NCI-H2029 treated with DMSO at 0.1 percent for 48 hours (cell line): ENCODE results near the gene RUNDC3A.
A peak's percentile ranks its signal among the peaks of the same experiment; 100 is the strongest.
"Not testable (repeated sequence)": the region's sequence is repeated elsewhere in the genome, so short reads cannot be mapped to it uniquely, and the experiment has no call there.

Experiments used
- DNase-seq: peaks from one replicate; lab custom pipeline; 2025; lab: John Stamatoyannopoulos, UW

Gene RUNDC3A

DNA sequence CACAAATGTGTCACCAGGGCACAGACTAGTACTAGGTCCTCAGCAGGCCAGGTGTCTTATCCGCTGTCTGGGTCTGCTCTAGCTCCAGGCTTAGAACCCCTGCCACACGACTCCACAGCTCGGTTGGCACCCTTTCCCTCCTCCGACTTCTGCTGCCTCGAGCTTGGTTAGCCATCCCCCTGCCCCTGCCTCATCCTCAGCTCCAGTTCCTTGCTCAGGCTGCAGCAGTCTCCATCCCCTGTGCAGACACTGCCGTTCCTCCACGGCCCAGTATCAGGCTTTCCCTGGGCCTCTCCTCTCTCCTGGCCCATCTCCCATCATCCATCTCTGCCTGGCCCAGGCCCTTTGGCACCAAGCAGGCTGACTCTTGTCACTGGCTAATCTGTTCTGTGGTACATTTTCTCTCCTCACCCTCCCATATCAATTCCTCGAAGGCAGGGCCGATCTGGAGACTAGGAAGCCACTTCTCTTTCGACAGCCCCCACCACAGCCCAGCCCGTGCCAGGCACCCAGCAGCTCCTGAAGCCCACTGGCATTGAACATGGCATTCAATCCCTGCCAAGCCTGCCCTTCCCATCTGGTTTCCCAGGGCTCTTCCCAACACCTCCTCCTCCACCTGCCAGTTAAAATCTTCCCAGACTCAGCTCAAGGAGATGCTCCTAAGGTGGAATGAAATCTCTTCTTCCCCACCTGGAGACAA, 35.3 kb downstream of the RUNDC3A start:
- DNase-seq: no peak

- peak; percentile 91 for DNase-seq
These were observed 36.6 kb downstream of the RUNDC3A start, which contains the start of gene GRN for GRCh38 chr17:44344939-44345453. Gene GRN (plus strand): TSS chr17:44345302. CDS start chr17:44349165, 3,863 bp downstream.

DNA sequence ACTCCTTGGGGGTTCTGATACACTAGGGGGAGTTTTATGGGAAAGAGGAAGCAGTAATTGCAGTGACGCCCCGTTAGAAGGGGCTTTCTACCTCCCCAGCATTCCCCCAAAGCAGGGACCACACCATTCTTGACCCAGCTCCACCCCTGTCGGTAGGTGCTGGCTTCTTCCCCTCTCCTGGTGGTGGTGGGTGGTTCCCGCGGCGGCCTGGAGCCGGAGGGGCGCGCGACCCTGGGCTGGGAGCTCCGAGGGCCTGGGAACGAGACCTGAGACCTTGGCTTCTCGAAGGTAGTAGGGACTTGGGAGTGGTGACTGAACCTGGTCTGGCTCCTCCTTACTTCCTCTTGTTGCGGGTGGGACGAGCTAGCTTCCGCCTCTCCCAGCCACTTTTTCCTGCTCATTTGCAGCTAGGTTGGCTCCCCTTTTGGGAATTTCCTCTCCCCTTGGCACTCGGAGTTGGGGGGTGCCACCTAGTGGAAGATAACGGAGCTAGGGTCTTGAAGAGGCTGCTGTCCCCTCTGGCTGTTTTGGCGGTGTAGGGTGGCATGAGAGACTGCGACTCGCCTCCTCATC, 37.1 kb downstream of the RUNDC3A start:
- DNase-seq: no peak

DNA sequence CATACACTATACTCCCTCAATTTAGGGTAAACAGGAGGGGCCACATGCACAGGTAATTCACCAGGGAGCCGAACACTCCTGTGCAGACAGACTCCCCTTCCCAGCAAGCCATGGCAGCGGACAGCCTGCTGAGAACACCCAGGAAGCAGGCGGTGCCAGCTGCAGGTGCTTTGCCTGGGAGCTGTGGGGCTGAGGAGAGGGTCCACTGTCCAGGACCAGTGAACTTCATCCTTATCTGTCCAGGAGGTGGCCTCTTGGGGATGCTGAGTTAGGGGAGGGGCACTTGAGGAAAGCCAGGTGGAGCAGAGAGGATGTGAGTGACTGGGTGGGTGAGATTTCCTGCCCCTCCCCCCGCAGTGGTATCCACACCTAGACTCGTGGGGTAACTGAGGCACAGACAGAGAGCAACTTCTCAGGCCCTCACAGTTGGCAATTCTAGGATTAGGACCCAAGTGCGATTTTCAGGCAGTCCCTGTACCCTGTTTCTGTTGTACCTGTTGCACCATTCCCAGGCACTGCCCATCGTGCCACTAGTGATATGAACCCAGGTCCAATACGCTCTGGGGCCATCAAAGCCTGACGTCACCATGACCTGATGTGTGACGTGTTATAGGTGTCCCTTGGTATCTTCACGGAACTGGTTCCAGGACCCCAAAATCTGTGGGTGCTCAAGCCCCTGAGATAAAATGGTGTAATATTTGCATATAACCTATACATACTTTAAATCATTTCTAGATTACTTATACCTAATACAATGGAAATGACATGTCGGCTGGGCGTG, 37.9 kb downstream of the RUNDC3A start:
- DNase-seq: no peak

DNA sequence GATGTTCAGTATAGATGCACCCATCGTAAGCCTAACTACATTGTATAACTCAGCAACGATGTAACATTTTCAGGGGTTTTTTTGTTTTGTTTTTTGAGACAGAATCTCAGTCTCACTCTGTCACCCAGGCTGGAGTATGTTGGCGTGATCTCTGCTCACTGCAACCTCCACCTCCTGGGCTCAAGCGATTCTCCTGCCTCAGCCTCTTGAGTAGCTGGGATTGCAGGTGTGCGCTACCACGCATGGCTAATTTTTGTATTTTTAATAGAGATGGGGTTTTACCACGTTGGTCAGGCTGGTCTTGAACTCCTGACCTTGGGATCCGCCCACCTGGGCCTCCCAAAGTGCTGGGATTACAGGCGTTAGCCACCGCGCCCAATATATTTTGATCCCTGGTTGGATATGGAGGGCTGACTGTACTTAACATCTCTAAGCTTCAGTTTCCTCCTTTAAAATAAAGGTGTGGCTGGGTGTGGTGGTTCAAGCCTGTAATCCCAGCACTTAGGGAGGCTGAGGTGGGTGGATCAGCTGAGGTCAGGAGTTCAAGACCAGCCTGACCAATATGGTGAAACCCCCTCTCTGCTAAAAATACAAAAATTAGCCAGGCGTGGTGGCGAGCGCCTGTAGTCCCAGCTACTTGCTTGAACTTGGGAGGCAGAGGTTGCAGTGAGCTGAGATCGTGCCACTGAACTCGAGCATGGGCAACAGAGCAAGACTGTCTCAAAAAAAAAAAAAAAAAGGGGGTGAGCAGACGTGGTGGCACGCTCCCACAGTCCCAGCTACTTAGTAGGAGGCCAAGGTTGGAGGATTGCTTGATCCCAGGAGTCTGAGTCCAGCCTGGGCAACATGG, 39.0 kb downstream of the RUNDC3A start:
- DNase-seq: not testable (repeated sequence)

DNA sequence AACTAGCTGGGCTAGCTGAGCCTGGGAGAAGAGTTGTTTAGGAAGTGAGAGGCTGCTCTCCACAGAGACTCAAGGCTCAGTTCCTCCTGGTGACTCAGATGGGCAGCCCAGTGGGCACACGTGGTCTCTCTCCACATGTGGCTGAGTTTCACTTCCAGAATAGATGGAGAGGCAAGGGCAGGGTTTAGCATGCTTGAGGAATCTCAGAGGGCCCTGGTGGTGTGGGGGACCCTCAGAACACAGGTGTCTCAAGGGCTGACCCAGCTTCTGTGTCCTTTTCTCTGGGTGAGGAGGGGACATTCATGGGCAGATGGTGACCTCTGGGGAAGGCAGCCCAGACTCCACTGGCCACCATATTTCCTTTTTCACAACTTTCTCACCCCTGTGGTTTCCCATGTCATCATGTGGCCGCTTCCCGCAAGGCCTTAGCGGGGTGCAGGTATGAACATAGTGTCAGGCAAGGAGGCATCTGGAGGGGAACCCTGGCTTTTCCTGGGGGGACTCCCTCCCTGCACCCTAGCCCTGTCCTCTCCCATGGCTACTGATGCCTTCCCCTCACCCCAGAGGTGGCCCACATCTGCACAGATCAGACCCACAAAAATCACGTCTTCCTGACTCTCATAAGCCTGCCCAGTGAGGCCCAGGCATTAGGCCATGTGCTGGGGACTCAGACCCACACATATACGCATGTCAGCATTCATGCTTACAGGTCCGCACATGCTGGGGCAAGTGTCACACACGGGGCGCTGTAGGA, 40.0 kb downstream of the RUNDC3A start:
- no peak for DNase-seq

DNA sequence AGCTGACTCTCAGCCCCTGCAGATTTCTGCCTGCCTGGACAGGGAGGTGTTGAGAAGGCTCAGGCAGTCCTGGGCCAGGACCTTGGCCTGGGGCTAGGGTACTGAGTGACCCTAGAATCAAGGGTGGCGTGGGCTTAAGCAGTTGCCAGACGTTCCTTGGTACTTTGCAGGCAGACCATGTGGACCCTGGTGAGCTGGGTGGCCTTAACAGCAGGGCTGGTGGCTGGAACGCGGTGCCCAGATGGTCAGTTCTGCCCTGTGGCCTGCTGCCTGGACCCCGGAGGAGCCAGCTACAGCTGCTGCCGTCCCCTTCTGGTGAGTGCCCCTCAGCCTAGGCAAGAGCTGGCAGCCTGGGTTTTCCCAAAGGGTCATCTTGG, 40.6 kb downstream of the RUNDC3A start:
- DNase-seq: no peak

DNA sequence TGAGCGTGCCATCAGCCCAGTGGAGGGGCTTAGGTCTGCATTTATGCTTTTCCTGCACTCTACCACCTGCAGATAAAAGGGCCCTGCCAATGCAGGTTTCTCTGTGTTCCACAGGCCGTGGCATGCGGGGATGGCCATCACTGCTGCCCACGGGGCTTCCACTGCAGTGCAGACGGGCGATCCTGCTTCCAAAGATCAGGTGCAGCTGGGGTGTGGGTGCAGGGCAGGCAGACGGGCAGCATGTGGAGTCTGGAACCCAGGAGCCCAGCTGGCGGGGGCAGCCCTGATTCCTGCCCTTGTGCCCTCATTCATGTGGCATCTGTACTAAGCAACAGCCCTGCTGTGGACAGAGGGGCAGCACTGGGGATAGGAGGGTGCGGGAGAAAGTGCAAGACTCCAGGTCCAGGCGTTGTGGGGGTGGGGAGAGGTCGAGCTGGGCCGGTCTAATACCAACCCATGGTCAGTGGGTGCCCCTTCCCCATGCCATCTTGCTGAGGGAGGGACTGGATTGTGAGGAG, 41.2 kb downstream of the RUNDC3A start:
- DNase-seq: no peak

- DNase-seq: no peak
These were observed 42.4 kb downstream of the RUNDC3A start for GRCh38 chr17:44350733-44351226.

DNA sequence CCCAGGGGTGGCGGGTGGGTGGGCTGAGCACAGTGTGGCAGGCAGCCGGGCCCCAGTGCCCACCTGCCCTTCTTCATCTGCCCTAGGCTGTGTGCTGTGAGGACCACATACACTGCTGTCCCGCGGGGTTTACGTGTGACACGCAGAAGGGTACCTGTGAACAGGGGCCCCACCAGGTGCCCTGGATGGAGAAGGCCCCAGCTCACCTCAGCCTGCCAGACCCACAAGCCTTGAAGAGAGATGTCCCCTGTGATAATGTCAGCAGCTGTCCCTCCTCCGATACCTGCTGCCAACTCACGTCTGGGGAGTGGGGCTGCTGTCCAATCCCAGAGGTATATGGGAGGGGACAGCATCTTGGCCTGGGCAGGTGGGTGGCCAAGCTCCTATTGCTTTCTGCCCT, 43.1 kb downstream of the RUNDC3A start:
- DNase-seq: no peak

DNA sequence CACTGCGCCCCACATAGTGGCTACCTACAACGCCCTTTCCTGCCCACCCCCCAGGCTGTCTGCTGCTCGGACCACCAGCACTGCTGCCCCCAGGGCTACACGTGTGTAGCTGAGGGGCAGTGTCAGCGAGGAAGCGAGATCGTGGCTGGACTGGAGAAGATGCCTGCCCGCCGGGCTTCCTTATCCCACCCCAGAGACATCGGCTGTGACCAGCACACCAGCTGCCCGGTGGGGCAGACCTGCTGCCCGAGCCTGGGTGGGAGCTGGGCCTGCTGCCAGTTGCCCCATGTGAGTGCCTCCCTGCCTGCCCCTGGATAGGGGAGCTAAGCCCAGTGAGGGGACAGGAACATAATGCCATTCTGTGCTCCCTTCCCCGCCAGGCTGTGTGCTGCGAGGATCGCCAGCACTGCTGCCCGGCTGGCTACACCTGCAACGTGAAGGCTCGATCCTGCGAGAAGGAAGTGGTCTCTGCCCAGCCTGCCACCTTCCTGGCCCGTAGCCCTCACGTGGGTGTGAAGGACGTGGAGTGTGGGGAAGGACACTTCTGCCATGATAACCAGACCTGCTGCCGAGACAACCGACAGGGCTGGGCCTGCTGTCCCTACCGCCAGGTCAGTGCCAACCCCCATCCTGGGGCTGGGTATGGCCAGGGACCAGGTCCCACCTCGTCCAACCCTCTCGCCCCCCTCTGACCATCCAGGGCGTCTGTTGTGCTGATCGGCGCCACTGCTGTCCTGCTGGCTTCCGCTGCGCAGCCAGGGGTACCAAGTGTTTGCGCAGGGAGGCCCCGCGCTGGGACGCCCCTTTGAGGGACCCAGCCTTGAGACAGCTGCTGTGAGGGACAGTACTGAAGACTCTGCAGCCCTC, 43.8 kb downstream of the RUNDC3A start:
- DNase-seq: no peak

GRCh38 chr17:44352828-44353671, 44.6 kb downstream of the RUNDC3A start:
- DNase-seq: no peak

DNA sequence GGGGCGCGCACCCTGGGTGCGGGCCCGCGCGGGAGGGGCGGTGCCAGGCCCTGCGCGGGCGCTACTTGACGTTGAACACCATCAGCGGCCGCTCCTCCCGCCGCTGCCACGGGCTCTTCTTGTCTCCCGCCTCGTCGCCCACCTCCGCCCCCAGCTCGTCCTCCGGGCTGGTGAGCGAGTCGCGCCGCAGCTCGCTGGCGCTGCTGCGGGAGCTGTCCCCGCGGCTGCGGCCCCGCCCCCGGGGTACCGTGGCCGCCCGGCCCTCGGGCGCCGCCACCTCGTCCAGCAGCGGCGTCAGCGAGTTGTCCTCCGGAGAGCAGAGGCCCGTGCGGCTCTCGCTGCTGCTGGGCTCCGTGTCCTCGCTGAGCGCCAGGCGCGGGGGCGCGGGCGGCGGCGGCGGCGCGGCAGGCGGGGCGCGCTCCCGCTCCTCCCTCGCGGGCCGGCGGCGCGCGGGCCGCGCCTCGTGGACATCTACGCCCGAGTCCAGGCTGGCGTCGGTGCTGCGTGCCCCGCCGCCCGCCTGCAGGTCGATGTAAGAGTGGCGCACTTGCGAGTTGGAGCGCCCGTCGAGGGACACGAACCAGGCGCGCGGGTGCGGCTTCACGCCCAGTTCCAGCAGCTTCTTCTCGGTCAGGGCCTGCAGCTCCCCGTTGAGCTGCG, 45.4 kb downstream of the RUNDC3A start:
- no peak for DNase-seq

DNA sequence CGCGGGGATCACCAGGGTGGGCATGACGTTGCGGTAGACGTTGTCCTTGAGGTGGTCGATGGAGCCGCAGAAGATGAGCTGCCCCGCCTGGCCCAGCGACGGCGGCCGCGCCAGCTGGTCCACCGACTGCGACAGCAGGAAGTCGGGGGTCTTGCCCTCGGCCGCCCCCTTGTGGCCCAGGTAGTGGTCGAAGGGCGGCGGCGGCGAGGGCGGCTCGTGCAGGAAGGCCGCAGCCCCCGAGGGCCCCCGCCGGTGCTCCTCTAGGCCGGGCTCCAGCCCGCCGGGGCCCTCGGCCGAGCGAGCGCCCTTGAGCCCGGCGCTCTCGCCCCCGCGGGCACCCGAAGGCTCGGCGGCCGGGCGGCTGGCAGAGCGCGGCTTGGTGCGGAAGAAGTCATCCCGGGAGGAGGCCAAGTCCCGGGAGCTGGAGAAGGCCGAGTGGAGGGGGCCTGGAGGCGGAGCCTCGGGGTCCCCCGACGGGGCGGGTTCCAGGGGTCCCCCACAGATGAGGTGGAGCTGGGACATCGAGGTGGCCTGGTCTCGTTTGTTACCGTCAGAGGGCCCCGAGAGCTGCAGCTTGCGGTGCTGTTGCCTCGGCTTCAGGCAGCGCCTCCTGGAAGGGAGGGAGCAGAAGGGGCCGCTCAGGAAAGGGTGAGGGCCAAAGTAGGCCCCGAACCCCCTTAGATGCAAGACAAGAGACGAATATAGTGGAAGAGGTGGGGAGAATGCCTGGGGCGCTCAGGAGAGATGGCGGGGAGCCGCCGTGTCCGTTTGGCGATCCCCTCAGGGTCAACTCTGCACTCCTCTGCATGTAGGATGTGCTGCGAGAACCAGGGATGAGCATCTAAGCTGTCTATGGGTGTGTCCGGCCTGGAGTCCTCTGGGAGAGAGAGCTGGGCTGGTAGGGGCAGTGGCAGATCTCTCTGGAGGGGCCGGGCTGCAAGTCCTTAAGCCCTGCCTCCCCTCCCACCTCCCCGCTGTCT, 46.5 kb downstream of the RUNDC3A start:
- no peak for DNase-seq

DNA sequence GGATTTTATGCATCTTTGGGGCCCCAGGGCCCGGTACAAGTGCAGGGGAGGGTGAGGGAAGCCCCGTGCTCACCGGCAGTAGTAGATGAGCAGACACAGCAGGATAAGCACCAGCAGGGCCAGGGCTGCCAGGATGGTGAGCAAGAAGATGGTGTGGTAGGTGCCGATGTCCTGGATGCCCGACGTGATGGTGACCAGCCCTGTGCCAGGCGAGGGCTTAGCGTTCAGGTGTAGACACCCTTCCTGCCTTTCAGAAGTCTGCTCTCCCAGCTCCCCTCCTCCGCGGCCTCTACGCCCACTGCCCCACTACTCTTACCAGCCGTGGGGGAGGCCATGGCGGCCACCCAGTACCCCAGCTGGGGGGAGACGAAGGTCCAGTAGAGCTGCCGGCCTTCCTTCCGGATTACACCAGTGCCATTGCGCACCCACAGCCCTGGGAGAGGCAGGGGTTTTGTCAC, 47.3 kb downstream of the RUNDC3A start:
- no peak for DNase-seq

GRCh38 chr17:44356241-44356640, 47.8 kb downstream of the RUNDC3A start:
- DNase-seq: no peak

DNA sequence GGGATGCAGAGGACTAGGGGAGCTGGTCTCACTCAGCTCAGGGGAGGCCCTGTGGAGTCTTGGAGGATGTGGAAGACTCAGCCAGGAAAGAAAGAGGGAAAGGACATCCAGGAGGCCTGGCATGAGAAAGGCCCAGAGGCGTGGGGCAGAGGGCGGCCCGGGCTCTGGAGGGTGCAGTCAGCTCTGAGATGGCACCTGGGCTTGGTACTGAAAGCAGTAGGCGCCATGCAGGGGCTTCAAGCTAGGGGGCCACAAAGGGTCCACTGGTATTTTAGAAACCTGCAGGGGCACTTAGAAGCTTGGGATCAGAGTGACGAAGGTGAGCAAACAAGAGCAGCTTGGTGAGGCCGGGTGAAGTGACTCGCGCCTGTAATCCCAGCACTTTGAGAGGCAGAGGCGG, 49.7 kb downstream of the RUNDC3A start:
- no peak for DNase-seq
